GM19467 (cell line): ENCODE results near the gene SARDH.

Experiments
- ATAC-seq: cut with Tn5 transposase; IDR thresholded peaks from one replicate; pipeline ENCODE4 v1.9.1; 2021; ENCODE audit warnings: mild to moderate bottlenecking, moderate library complexity; ENCODE audit not compliant: unreplicated experiment

Gene SARDH

GRCh38 chr9:133737774-133738639 lies at the start of gene SARDH:
Gene SARDH (minus strand): TSS chr9:133738352. CDS start chr9:133734173, 4,179 bp downstream.
- ATAC-seq = no peak

- no peak for ATAC-seq
These were observed 49.5 kb upstream of the SARDH start for GRCh38 chr9:133787754-133788025.

GRCh38 chr9:133786907-133787753 lies 49.0 kb upstream of the SARDH start:
- ATAC-seq = no peak

- ATAC-seq = no peak
These were observed 48.2 kb upstream of the SARDH start for GRCh38 chr9:133786371-133786753.

- ATAC-seq = no peak
These were observed 47.7 kb upstream of the SARDH start for GRCh38 chr9:133785753-133786370.

GRCh38 chr9:133784731-133785561 lies 46.8 kb upstream of the SARDH start:
- ATAC-seq = no peak

GRCh38 chr9:133783331-133783731 lies 45.2 kb upstream of the SARDH start:
- no peak for ATAC-seq

GRCh38 chr9:133782157-133783130 lies 44.3 kb upstream of the SARDH start:
- no peak for ATAC-seq

- ATAC-seq = no peak
These were observed 43.6 kb upstream of the SARDH start for GRCh38 chr9:133781828-133782135.

GRCh38 chr9:133780962-133781827 lies 43.0 kb upstream of the SARDH start:
- ATAC-seq = no peak

- ATAC-seq = no peak
These were observed 42.3 kb upstream of the SARDH start for GRCh38 chr9:133780404-133780945.

- ATAC-seq = no peak
These were observed 41.6 kb upstream of the SARDH start for GRCh38 chr9:133779516-133780403.

- ATAC-seq = no peak
These were observed 40.9 kb upstream of the SARDH start for GRCh38 chr9:133779081-133779480.

GRCh38 chr9:133778336-133779013 lies 40.3 kb upstream of the SARDH start:
- ATAC-seq = no peak

GRCh38 chr9:133777871-133778270 lies 39.7 kb upstream of the SARDH start:
- ATAC-seq = no peak

GRCh38 chr9:133777068-133777791 lies 39.1 kb upstream of the SARDH start:
- ATAC-seq = no peak
